GM23338 (cell line): ENCODE data around the gene NAMPT.

Experiments
- CREB1 ChIP-seq: fragments of 250-450 bp; sonication (Bioruptor Pico); IDR thresholded peaks from 2 replicates; pipeline ENCODE4 v1.5.0; 2020; ENCODE audit warnings: low read depth, mild to moderate bottlenecking, moderate library complexity
- EZH2 ChIP-seq: fragments of 200-600 bp; sonication (generic); IDR thresholded peaks from one replicate; pipeline ENCODE4 v1.8.0; 2017; ENCODE audit warnings: antibody characterized with exemption, mild to moderate bottlenecking, low read depth; ENCODE audit not compliant: unreplicated experiment
- EZH2phosphoT487 ChIP-seq: fragments of 200-600 bp; sonication (generic); IDR thresholded peaks from one replicate; pipeline ENCODE4 v1.8.1; 2018; ENCODE audit warnings: antibody characterized with exemption; ENCODE audit not compliant: unreplicated experiment
- JUNB ChIP-seq: IDR thresholded peaks from one replicate; pipeline ENCODE4 v1.6.1; 2016; ENCODE audit warnings: antibody characterized with exemption; ENCODE audit not compliant: unreplicated experiment
- NANOG ChIP-seq: IDR thresholded peaks from 2 replicates; pipeline ENCODE4 v1.6.1; 2016; ENCODE audit warnings: antibody characterized with exemption, borderline replicate concordance
- POLR2AphosphoS5 ChIP-seq: IDR thresholded peaks from 2 replicates; pipeline ENCODE4 v1.6.1; 2016; ENCODE audit warnings: antibody characterized with exemption, low read depth
- STAT1 ChIP-seq: IDR thresholded peaks from one replicate; pipeline ENCODE4 v1.6.1; 2016; ENCODE audit warnings: antibody characterized with exemption; ENCODE audit not compliant: unreplicated experiment
- ZNF114 ChIP-seq: fragments of 250-450 bp; sonication (Bioruptor Pico); IDR thresholded peaks from 2 replicates; pipeline ENCODE4 v1.5.0; 2020; ENCODE audit warnings: mild to moderate bottlenecking, moderate library complexity
- ZNF331 ChIP-seq: fragments of 250-450 bp; sonication (Bioruptor Pico); IDR thresholded peaks from 2 replicates; pipeline ENCODE4 v1.5.0; 2020; ENCODE audit warnings: low read depth, mild to moderate bottlenecking, moderate library complexity
- ZNF462 ChIP-seq: fragments of 250-450 bp; sonication (Bioruptor Pico); IDR thresholded peaks from 2 replicates; pipeline ENCODE4 v1.5.0; 2020; ENCODE audit warnings: mild to moderate bottlenecking, moderate library complexity
- TF ChIP-seq, protein P1 (sequence below), 2 experiments: fragments of 200-600 bp in 1 of 2; sonication (generic) in 1 of 2; conservative IDR thresholded peaks; 2 replicates each; pipeline versions ENCODE4 v1.5.1 to v1.6.1; 2016 to 2017; ENCODE audit warnings: antibody characterized with exemption in 2 of 2, low read depth in 2 of 2, mild to moderate bottlenecking in 2 of 2, moderate library complexity in 1 of 2
- TF ChIP-seq, protein P2 (sequence below): IDR thresholded peaks from one replicate; pipeline ENCODE4 v1.6.1; 2018; ENCODE audit warnings: antibody characterized with exemption; ENCODE audit not compliant: unreplicated experiment
- TF ChIP-seq, protein P3 (sequence below): IDR thresholded peaks from 2 replicates; pipeline ENCODE4 v1.6.1; 2016; ENCODE audit warnings: antibody characterized with exemption

GRCh38 chr7:106223156-106223555 lies 61.6 kb downstream of the NAMPT start:
- TF ChIP-seq, protein P1, sequence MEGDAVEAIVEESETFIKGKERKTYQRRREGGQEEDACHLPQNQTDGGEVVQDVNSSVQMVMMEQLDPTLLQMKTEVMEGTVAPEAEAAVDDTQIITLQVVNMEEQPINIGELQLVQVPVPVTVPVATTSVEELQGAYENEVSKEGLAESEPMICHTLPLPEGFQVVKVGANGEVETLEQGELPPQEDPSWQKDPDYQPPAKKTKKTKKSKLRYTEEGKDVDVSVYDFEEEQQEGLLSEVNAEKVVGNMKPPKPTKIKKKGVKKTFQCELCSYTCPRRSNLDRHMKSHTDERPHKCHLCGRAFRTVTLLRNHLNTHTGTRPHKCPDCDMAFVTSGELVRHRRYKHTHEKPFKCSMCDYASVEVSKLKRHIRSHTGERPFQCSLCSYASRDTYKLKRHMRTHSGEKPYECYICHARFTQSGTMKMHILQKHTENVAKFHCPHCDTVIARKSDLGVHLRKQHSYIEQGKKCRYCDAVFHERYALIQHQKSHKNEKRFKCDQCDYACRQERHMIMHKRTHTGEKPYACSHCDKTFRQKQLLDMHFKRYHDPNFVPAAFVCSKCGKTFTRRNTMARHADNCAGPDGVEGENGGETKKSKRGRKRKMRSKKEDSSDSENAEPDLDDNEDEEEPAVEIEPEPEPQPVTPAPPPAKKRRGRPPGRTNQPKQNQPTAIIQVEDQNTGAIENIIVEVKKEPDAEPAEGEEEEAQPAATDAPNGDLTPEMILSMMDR (conservative IDR thresholded peaks at IDR 0.05; ENCODE audit: low read depth in 2 of 2), result no peak
- TF ChIP-seq ZNF462 (CRISPR knock-in tag) (no peak), EZH2 (no peak), POLR2AphosphoS5 (no peak), ZNF114 (CRISPR knock-in tag) (no peak), JUNB (no peak), CREB1 (CRISPR knock-in tag) (no peak), EZH2phosphoT487 (no peak), ZNF331 (CRISPR knock-in tag) (no peak), NANOG (no peak), STAT1 (no peak)
- TF ChIP-seq, protein P2, sequence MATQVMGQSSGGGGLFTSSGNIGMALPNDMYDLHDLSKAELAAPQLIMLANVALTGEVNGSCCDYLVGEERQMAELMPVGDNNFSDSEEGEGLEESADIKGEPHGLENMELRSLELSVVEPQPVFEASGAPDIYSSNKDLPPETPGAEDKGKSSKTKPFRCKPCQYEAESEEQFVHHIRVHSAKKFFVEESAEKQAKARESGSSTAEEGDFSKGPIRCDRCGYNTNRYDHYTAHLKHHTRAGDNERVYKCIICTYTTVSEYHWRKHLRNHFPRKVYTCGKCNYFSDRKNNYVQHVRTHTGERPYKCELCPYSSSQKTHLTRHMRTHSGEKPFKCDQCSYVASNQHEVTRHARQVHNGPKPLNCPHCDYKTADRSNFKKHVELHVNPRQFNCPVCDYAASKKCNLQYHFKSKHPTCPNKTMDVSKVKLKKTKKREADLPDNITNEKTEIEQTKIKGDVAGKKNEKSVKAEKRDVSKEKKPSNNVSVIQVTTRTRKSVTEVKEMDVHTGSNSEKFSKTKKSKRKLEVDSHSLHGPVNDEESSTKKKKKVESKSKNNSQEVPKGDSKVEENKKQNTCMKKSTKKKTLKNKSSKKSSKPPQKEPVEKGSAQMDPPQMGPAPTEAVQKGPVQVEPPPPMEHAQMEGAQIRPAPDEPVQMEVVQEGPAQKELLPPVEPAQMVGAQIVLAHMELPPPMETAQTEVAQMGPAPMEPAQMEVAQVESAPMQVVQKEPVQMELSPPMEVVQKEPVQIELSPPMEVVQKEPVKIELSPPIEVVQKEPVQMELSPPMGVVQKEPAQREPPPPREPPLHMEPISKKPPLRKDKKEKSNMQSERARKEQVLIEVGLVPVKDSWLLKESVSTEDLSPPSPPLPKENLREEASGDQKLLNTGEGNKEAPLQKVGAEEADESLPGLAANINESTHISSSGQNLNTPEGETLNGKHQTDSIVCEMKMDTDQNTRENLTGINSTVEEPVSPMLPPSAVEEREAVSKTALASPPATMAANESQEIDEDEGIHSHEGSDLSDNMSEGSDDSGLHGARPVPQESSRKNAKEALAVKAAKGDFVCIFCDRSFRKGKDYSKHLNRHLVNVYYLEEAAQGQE, result no peak
- TF ChIP-seq, protein P3, sequence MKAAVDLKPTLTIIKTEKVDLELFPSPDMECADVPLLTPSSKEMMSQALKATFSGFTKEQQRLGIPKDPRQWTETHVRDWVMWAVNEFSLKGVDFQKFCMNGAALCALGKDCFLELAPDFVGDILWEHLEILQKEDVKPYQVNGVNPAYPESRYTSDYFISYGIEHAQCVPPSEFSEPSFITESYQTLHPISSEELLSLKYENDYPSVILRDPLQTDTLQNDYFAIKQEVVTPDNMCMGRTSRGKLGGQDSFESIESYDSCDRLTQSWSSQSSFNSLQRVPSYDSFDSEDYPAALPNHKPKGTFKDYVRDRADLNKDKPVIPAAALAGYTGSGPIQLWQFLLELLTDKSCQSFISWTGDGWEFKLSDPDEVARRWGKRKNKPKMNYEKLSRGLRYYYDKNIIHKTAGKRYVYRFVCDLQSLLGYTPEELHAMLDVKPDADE, result no peak
